OCI-LY7 (cell line): Measurements from ENCODE around the gene DLG5. TPM values are rescaled to one million over a fixed set of nuclear protein-coding genes. Genes with fewer than 3 reads are reported as not detected.

Experiments
- BruUV-seq: library from RNA; stranded (reverse); fragments of 400-500 nt; replicated peaks from 2 replicates; lab custom pipeline; 2021; lab: Mats Ljungman, UMichigan
- CTCF ChIA-PET: fragments of 300-600 bp; sonication (Branson Sonifier 250); formaldehyde crosslinking; loops from one replicate; lab custom pipeline; 2022; ENCODE audit warnings: antibody characterized with exemption; ENCODE audit not compliant: unreplicated experiment; lab: Charles Lee
- POLR2A ChIA-PET: fragments of 300-600 bp; sonication (Branson Sonifier 250); formaldehyde crosslinking; loops from one replicate; lab custom pipeline; 2022; ENCODE audit warnings: antibody characterized with exemption; lab: Charles Lee
- DNase-seq: peaks from one replicate; pipeline ENCODE4 v3.0.0-alpha.2; 2015; ENCODE audit warnings: low spot score
- H2AFZ ChIP-seq: fragments of 200-600 bp; sonication (generic), shearing (Covaris generic); 2 replicates; pipeline ENCODE4 v1.6.1; 2014; ENCODE audit warnings: mild to moderate bottlenecking, antibody characterized with exemption, low read length, moderate library complexity
- H3K27ac ChIP-seq: fragments of 200-600 bp; sonication (generic); 2 replicates; pipeline ENCODE4 v1.5.1; 2014; ENCODE audit warnings: mixed run types, low read depth, mild to moderate bottlenecking, moderate library complexity, low read length, inconsistent platforms; ENCODE audit not compliant: poor library complexity, severe bottlenecking
- H3K36me3 ChIP-seq: fragments of 200-600 bp; sonication (generic); 2 replicates; pipeline ENCODE4 v1.6.1; 2014; ENCODE audit warnings: mild to moderate bottlenecking, antibody characterized with exemption, low read length, moderate library complexity, mixed read lengths; ENCODE audit not compliant: insufficient read depth
- H3K4me1 ChIP-seq: fragments of 200-600 bp; sonication (generic); 2 replicates; pipeline ENCODE4 v1.5.1; 2014; ENCODE audit warnings: mild to moderate bottlenecking, low read length; ENCODE audit not compliant: insufficient read depth, poor library complexity, severe bottlenecking
- H3K4me2 ChIP-seq: fragments of 200-600 bp; sonication (generic); 2 replicates; pipeline ENCODE4 v1.6.1; 2014; ENCODE audit warnings: mild to moderate bottlenecking, low read length
- H3K4me3 ChIP-seq: fragments of 200-600 bp; sonication (generic); 2 replicates; pipeline ENCODE4 v1.5.1; 2014; ENCODE audit warnings: mild to moderate bottlenecking, low read depth, low read length; ENCODE audit not compliant: poor library complexity, severe bottlenecking
- H3K79me2 ChIP-seq: fragments of 200-600 bp; sonication (generic); 2 replicates; pipeline ENCODE4 v1.6.1; 2016; ENCODE audit warnings: low read depth, mild to moderate bottlenecking, low read length, moderate library complexity, mixed read lengths; ENCODE audit not compliant: insufficient read depth
- H3K9me2 ChIP-seq: fragments of 200-600 bp; sonication (generic); 2 replicates; pipeline ENCODE4 v1.6.1; 2016; ENCODE audit warnings: mild to moderate bottlenecking, low read length, mixed read lengths; ENCODE audit not compliant: insufficient read depth
- H3K9me3 ChIP-seq: fragments of 200-600 bp; sonication (generic); 2 replicates; pipeline ENCODE4 v1.6.1; 2014; ENCODE audit warnings: mild to moderate bottlenecking, mixed run types, low read length, mixed read lengths
- H4K20me1 ChIP-seq: fragments of 200-600 bp; sonication (generic); 2 replicates; pipeline ENCODE4 v1.6.1; 2014; ENCODE audit warnings: mild to moderate bottlenecking, antibody characterized with exemption, low read length, moderate library complexity, mixed read lengths; ENCODE audit not compliant: insufficient read depth
- EZH2phosphoT487 ChIP-seq: fragments of 200-600 bp; sonication (generic); IDR thresholded peaks from 2 replicates; pipeline ENCODE4 v1.6.1; 2018; ENCODE audit warnings: low read depth, borderline replicate concordance, mild to moderate bottlenecking, mixed run types, antibody characterized with exemption, low read length, moderate library complexity, mixed read lengths
- intact Hi-C: fragments of 100-400 bp; cut with micrococcal nuclease; formaldehyde crosslinking; loops from one replicate; pipeline ENCODE4 v1.10.0; 2022; ENCODE audit not compliant: unreplicated experiment
- total RNA-seq, 2 experiments: library from RNA; depleted of rRNA in 1 of 2; stranded (reverse); fragments of >200 nt in 1 of 2; shearing (Covaris generic) in 1 of 2; gene quantifications; 2 replicates each; pipeline ENCODE4 v1.2.3, GENCODE V29; 2014 to 2022
- TF ChIP-seq, protein P1 (sequence below): fragments of 200-600 bp; sonication (generic); conservative IDR thresholded peaks from 2 replicates; pipeline ENCODE4 v1.5.1; 2014; ENCODE audit warnings: mild to moderate bottlenecking, antibody characterized with exemption, low read length, moderate library complexity, mixed read lengths

The DLG5 gene
- total RNA-seq, 2 experiments from 2014 or later = 0.27 TPM; not detected in 1

DNA sequence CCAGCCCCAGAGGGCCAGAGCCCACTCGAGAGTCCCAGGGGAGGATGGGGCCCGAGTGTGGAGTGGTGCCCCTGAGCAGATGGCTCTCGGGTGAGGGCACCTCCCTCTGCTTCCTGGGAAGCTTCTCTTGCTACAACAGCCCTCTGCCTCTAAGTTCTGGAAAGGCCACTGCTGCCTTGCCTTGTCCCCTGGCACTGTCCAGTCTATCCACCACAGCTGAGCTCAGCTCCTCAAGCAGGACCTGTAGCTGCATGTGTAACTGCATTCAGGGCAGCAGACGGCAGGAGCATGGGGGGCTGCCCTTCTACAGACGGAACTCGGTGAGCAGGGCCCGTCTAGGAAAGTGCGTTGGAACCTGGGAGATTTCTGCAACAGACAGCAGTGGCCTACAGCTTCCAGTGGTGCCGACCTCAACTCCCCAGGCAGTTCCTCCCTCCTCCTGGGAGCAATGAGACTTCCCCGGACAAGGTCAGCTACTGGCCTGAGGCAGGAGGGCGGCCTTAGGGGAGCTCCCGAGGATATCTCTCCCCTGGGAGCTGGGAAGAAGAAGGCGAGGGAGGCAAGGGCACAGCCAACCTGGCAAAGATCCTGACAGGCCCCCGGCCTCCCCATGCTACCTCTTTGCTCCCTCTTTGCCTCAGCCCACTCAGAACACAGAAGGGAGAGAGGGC, 88.5 kb downstream of the DLG5 start:
- Histone ChIP-seq H3K79me2 (no peaks in the 10 kb centered on the region), H3K4me2 (no peak overlapping the region), H3K36me3 (no peaks in the 10 kb centered on the region), H4K20me1 (no peaks in the 10 kb centered on the region), H3K27ac (no peak overlapping the region), H3K4me3 (no peak overlapping the region), H3K9me3 (no peaks in the 10 kb centered on the region), H2AFZ (peak overlapping the region; percentile 49; the same call in 1 of the 2 replicates), H3K4me1 (peaks cover 16% of the 10 kb centered on the region), H3K9me2 (no peaks in the 10 kb centered on the region)
- BruUV-seq = no TSS peak
- no peak for DNase-seq
- intact Hi-C loops = loop anchor here (2.0 kb wide), 1 partner anchor 119 kb away; no protein-coding TSS in a partner anchor
- TF ChIP-seq, protein P1, sequence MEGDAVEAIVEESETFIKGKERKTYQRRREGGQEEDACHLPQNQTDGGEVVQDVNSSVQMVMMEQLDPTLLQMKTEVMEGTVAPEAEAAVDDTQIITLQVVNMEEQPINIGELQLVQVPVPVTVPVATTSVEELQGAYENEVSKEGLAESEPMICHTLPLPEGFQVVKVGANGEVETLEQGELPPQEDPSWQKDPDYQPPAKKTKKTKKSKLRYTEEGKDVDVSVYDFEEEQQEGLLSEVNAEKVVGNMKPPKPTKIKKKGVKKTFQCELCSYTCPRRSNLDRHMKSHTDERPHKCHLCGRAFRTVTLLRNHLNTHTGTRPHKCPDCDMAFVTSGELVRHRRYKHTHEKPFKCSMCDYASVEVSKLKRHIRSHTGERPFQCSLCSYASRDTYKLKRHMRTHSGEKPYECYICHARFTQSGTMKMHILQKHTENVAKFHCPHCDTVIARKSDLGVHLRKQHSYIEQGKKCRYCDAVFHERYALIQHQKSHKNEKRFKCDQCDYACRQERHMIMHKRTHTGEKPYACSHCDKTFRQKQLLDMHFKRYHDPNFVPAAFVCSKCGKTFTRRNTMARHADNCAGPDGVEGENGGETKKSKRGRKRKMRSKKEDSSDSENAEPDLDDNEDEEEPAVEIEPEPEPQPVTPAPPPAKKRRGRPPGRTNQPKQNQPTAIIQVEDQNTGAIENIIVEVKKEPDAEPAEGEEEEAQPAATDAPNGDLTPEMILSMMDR = no peak
- no peak for TF ChIP-seq EZH2phosphoT487
- CTCF ChIA-PET = no interaction called here
- POLR2A ChIA-PET = no interaction called here

DNA sequence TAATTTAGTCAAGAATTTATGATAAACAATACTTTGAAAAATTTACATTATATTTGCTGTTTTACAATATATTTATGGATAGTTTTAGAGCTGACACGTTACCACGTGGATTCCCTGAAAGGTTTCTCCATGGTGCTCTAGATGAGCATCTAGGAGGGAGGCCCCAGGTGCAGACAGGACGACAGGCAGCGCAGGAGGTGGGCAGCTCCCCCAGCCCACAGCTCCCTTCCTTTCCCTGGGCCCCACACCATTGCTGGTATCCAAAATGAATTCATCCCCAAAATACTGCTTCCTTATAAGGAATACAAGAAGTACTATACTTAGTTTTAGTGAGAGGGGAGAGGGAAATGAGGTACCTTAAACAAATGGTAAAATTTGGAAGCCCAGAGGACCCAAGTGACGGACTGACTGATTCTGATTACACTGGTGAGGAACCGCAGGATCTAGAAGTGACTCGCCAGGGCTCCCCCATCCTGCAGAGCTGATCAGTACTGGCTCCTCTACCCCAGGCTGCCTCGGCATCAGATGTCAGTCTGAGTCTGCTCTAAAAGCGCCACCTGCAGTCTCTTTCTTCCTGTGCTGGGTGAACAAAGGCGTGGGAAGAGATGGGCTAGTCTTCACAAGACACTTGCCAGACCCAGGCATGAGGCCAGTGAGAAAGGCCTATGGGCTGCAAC, 89.2 kb downstream of the DLG5 start:
- Histone ChIP-seq H3K9me3 (no peaks in the 10 kb centered on the region), H3K27ac (no peak overlapping the region), H3K4me1 (peaks cover 16% of the 10 kb centered on the region), H3K36me3 (no peaks in the 10 kb centered on the region), H4K20me1 (no peaks in the 10 kb centered on the region), H3K4me2 (no peak overlapping the region), H3K79me2 (no peaks in the 10 kb centered on the region), H3K4me3 (no peak overlapping the region), H2AFZ (peak overlapping the region; percentile 49; the same call in 1 of the 2 replicates), H3K9me2 (no peaks in the 10 kb centered on the region)
- TF ChIP-seq EZH2phosphoT487 = no peak
- TF ChIP-seq, protein P1 = peak; percentile 69
- DNase-seq = peak; percentile 71
- intact Hi-C loops = loop anchor here (2.0 kb wide), 1 partner anchor 119 kb away; no protein-coding TSS in a partner anchor
- no TSS peak for BruUV-seq
- POLR2A ChIA-PET = interaction anchor here (0.7 kb wide), 1 partner anchor 802 kb away, joined by 7 read pairs; no protein-coding TSS in a partner anchor
- CTCF ChIA-PET = interaction anchor here (0.6 kb wide), 1 partner anchor 183 kb away, joined by 3 read pairs; no protein-coding TSS in a partner anchor
